A549 (cell line): ENCODE data around the gene RCSD1.

ENCODE experiments used
- CHD4 ChIP-seq: fragments of 200-600 bp; sonication (generic); IDR thresholded peaks from 2 replicates; pipeline ENCODE4 v1.6.1; 2016; ENCODE audit warnings: antibody characterized with exemption, mild to moderate bottlenecking, borderline replicate concordance
- EP300 ChIP-seq, 2 experiments: fragments of >200 bp; sonication (Bioruptor Twin); formaldehyde crosslinking; IDR thresholded peaks; 2 replicates in 1 of 2; 3 replicates in 1 of 2; pipeline ENCODE4 v1.6.1; 2016 to 2017
- ESRRA ChIP-seq: fragments of 150-350 bp; IDR thresholded peaks from 2 replicates; pipeline ENCODE4 v1.6.1; 2014; ENCODE audit warnings: mild to moderate bottlenecking, low read length, borderline replicate concordance
- JUNB ChIP-seq: fragments of >200 bp; sonication (Bioruptor Twin); formaldehyde crosslinking; IDR thresholded peaks from 2 replicates; pipeline ENCODE4 v1.6.1; 2016
- MAFK ChIP-seq: fragments of 450-650 bp; IDR thresholded peaks from 2 replicates; pipeline ENCODE4 v1.6.1; 2014; ENCODE audit not compliant: partially characterized antibody
- POLR2A ChIP-seq: IDR thresholded peaks from 2 replicates; pipeline ENCODE4 v1.6.1; 2012; ENCODE audit warnings: mild to moderate bottlenecking, low read length
- RAD21 ChIP-seq, 2 experiments: fragments of >200 bp in 1 of 2; sonication (Bioruptor Twin) in 1 of 2; formaldehyde crosslinking in 1 of 2; IDR thresholded peaks in 1 of 2; conservative IDR thresholded peaks in 1 of 2; 2 replicates in 1 of 2; 3 replicates in 1 of 2; pipeline ENCODE4 v1.6.1; 2012 to 2018; ENCODE audit warnings: inconsistent platforms in 1 of 2
- RCOR1 ChIP-seq: fragments of 150-350 bp; IDR thresholded peaks from 2 replicates; pipeline ENCODE4 v1.6.1; 2014; ENCODE audit warnings: antibody characterized with exemption, low read length, low read depth
- ZNF302 ChIP-seq: fragments of 250-450 bp; sonication (Bioruptor Pico); IDR thresholded peaks from 2 replicates; pipeline ENCODE4 v1.9.0; 2021; ENCODE audit warnings: inconsistent platforms, mild to moderate bottlenecking, moderate library complexity
- TF ChIP-seq, protein P1 (sequence below): fragments of >200 bp; sonication (Bioruptor Twin); formaldehyde crosslinking; IDR thresholded peaks from 3 replicates; pipeline ENCODE4 v1.5.1; 2016
- TF ChIP-seq, protein P2 (sequence below): fragments of 250-450 bp; sonication (Bioruptor Pico); IDR thresholded peaks from 2 replicates; pipeline ENCODE4 v1.5.0; 2021; ENCODE audit warnings: mild to moderate bottlenecking, moderate library complexity, borderline replicate concordance
- TF ChIP-seq, protein P3 (sequence below): fragments of 200-600 bp; sonication (generic); IDR thresholded peaks from 2 replicates; pipeline ENCODE4 v1.6.1; 2016; ENCODE audit warnings: antibody characterized with exemption, mild to moderate bottlenecking, moderate library complexity

DNA sequence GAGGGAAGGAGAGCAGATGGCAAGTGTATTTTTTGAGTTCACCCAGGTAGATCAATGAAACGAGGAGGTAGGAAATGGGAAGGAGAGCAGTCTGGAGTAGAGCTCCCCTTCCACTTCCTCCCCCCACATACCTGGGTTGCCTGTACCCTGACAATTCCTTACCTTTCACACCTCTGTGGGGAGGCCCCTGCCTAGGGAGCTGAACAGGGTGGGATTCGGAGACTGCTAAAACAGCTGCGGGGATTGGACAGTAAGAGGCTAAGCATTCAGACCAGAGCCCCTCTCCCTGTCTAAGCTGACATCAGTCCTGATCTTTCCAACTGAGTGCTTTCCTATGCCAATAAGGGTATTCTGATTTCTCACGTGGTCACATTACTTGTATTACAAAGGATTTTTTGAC is 14.5 kb downstream of the RCSD1 start:
- TF ChIP-seq JUNB (no peak), ZNF302 (CRISPR knock-in tag) (no peak), RCOR1 (no peak), POLR2A (no peak), MAFK (no peak), EP300 (IDR thresholded peaks at IDR 0.05) (no peak), CHD4 (no peak), RAD21 (conservative IDR thresholded peaks at IDR 0.05 in 1 of 2, IDR thresholded peaks at IDR 0.05 in 1 of 2) (no peak), ESRRA (no peak)
- TF ChIP-seq, protein P1, sequence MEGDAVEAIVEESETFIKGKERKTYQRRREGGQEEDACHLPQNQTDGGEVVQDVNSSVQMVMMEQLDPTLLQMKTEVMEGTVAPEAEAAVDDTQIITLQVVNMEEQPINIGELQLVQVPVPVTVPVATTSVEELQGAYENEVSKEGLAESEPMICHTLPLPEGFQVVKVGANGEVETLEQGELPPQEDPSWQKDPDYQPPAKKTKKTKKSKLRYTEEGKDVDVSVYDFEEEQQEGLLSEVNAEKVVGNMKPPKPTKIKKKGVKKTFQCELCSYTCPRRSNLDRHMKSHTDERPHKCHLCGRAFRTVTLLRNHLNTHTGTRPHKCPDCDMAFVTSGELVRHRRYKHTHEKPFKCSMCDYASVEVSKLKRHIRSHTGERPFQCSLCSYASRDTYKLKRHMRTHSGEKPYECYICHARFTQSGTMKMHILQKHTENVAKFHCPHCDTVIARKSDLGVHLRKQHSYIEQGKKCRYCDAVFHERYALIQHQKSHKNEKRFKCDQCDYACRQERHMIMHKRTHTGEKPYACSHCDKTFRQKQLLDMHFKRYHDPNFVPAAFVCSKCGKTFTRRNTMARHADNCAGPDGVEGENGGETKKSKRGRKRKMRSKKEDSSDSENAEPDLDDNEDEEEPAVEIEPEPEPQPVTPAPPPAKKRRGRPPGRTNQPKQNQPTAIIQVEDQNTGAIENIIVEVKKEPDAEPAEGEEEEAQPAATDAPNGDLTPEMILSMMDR: no peak
- TF ChIP-seq, protein P2, sequence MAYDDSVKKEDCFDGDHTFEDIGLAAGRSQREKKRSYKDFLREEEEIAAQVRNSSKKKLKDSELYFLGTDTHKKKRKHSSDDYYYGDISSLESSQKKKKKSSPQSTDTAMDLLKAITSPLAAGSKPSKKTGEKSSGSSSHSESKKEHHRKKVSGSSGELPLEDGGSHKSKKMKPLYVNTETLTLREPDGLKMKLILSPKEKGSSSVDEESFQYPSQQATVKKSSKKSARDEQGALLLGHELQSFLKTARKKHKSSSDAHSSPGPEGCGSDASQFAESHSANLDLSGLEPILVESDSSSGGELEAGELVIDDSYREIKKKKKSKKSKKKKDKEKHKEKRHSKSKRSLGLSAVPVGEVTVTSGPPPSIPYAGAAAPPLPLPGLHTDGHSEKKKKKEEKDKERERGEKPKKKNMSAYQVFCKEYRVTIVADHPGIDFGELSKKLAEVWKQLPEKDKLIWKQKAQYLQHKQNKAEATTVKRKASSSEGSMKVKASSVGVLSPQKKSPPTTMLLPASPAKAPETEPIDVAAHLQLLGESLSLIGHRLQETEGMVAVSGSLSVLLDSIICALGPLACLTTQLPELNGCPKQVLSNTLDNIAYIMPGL (CRISPR knock-in tag): no peak
- TF ChIP-seq, protein P3, sequence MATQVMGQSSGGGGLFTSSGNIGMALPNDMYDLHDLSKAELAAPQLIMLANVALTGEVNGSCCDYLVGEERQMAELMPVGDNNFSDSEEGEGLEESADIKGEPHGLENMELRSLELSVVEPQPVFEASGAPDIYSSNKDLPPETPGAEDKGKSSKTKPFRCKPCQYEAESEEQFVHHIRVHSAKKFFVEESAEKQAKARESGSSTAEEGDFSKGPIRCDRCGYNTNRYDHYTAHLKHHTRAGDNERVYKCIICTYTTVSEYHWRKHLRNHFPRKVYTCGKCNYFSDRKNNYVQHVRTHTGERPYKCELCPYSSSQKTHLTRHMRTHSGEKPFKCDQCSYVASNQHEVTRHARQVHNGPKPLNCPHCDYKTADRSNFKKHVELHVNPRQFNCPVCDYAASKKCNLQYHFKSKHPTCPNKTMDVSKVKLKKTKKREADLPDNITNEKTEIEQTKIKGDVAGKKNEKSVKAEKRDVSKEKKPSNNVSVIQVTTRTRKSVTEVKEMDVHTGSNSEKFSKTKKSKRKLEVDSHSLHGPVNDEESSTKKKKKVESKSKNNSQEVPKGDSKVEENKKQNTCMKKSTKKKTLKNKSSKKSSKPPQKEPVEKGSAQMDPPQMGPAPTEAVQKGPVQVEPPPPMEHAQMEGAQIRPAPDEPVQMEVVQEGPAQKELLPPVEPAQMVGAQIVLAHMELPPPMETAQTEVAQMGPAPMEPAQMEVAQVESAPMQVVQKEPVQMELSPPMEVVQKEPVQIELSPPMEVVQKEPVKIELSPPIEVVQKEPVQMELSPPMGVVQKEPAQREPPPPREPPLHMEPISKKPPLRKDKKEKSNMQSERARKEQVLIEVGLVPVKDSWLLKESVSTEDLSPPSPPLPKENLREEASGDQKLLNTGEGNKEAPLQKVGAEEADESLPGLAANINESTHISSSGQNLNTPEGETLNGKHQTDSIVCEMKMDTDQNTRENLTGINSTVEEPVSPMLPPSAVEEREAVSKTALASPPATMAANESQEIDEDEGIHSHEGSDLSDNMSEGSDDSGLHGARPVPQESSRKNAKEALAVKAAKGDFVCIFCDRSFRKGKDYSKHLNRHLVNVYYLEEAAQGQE: no peak
